Liver (tissue), 9 donors: ENCODE measurements around the gene EFCC1. TPM values are rescaled to one million over a fixed set of nuclear protein-coding genes. Genes with fewer than 3 reads are reported as not detected.

Experiments
- DNase-seq: peaks from one replicate; pipeline ENCODE4 v3.0.0-alpha.2; 2017; ENCODE audit warnings: low spot score
- H3K27ac ChIP-seq, 2 donors: one replicate each; pipeline ENCODE4 v1.7.0; 2013; ENCODE audit warnings: inconsistent platforms in 2 of 2, low read length in 2 of 2, control low read depth in 1 of 2, low read depth in 1 of 2, mild to moderate bottlenecking in 1 of 2
- H3K27me3 ChIP-seq, 4 donors: one replicate each; pipeline versions ENCODE4 v1.6.1 to v1.7.0; 2013; ENCODE audit warnings: low read length in 3 of 4, inconsistent platforms in 1 of 4, mild to moderate bottlenecking in 1 of 4, moderate library complexity in 1 of 4; ENCODE audit not compliant: control insufficient read depth in 4 of 4, insufficient read depth in 4 of 4
- H3K36me3 ChIP-seq, 4 donors: one replicate each; pipeline versions ENCODE4 v1.6.1 to v1.7.0; 2013; ENCODE audit warnings: low read length in 3 of 4, mild to moderate bottlenecking in 3 of 4, low read depth in 1 of 4, moderate library complexity in 1 of 4; ENCODE audit not compliant: control insufficient read depth in 4 of 4, insufficient read depth in 3 of 4
- H3K4me1 ChIP-seq, 4 donors: one replicate each; pipeline versions ENCODE4 v1.6.1 to v1.7.0; 2013; ENCODE audit warnings: low read length in 3 of 4, mild to moderate bottlenecking in 3 of 4, moderate library complexity in 1 of 4; ENCODE audit not compliant: control insufficient read depth in 4 of 4, insufficient read depth in 4 of 4
- H3K4me3 ChIP-seq, 3 donors: one replicate each; pipeline versions ENCODE4 v1.6.1 to v1.7.0; 2013; ENCODE audit warnings: low read length in 3 of 3, control low read depth in 1 of 3, low read depth in 1 of 3, mild to moderate bottlenecking in 1 of 3
- H3K9ac ChIP-seq, 2 donors: one replicate each; pipeline ENCODE4 v1.7.0; 2013; ENCODE audit warnings: low read length in 2 of 2, mild to moderate bottlenecking in 2 of 2, moderate library complexity in 2 of 2, control low read depth in 1 of 2, low read depth in 1 of 2
- H3K9me3 ChIP-seq, 4 donors: one replicate each; pipeline versions ENCODE4 v1.6.1 to v1.7.0; 2013; ENCODE audit warnings: low read length in 3 of 4; ENCODE audit not compliant: control insufficient read depth in 4 of 4
- ATF3 ChIP-seq: IDR thresholded peaks from 2 replicates; pipeline ENCODE4 v1.6.1; 2016; ENCODE audit warnings: antibody characterized with exemption
- GABPA ChIP-seq, 2 donors: IDR thresholded peaks in 1 of 2; conservative IDR thresholded peaks in 1 of 2; 2 replicates each; pipeline ENCODE4 v1.6.1; 2016; ENCODE audit warnings: antibody characterized with exemption in 2 of 2, mild to moderate bottlenecking in 1 of 2, moderate library complexity in 1 of 2
- HNF4A ChIP-seq, 2 donors: conservative IDR thresholded peaks; 2 replicates each; pipeline ENCODE4 v1.6.1; 2016; ENCODE audit warnings: antibody characterized with exemption in 2 of 2, mild to moderate bottlenecking in 2 of 2
- HNF4G ChIP-seq: IDR thresholded peaks from 2 replicates; pipeline ENCODE4 v1.6.1; 2016; ENCODE audit warnings: antibody characterized with exemption
- JUND ChIP-seq, 2 donors: IDR thresholded peaks; 2 replicates each; pipeline ENCODE4 v1.6.1; 2016; ENCODE audit warnings: antibody characterized with exemption in 2 of 2
- MAX ChIP-seq: IDR thresholded peaks from 2 replicates; pipeline ENCODE4 v1.6.1; 2016; ENCODE audit warnings: antibody characterized with exemption
- NR2F2 ChIP-seq: IDR thresholded peaks from 2 replicates; pipeline ENCODE4 v1.6.1; 2016; ENCODE audit warnings: antibody characterized with exemption
- RAD21 ChIP-seq, 2 donors: IDR thresholded peaks; 2 replicates each; pipeline ENCODE4 v1.6.1; 2016; ENCODE audit warnings: antibody characterized with exemption in 2 of 2, mild to moderate bottlenecking in 2 of 2
- REST ChIP-seq: IDR thresholded peaks from 2 replicates; pipeline ENCODE4 v1.6.1; 2016; ENCODE audit warnings: antibody characterized with exemption, mild to moderate bottlenecking
- RXRA ChIP-seq, 2 donors: IDR thresholded peaks; 2 replicates each; pipeline ENCODE4 v1.6.1; 2017 to 2018; ENCODE audit warnings: antibody characterized with exemption in 2 of 2, mild to moderate bottlenecking in 1 of 2
- SP1 ChIP-seq: IDR thresholded peaks from 2 replicates; pipeline ENCODE4 v1.6.1; 2018; ENCODE audit warnings: antibody characterized with exemption, mild to moderate bottlenecking
- ZBTB33 ChIP-seq: IDR thresholded peaks from 2 replicates; pipeline ENCODE4 v1.6.1; 2016; ENCODE audit warnings: antibody characterized with exemption
- WGBS: extraction: QIAGEN DNeasy Blood & Tissue Kit; methylation state at CpG from one replicate; pipeline ENCODE4 v1.1.7; 2013; 5-methylcytosine and 5-hydroxymethylcytosine counted together
- polyA plus RNA-seq, 2 donors: library from polyadenylated mRNA; stranded (reverse) in 1 of 2; unstranded in 1 of 2; fragments of 200-250 nt in 1 of 2; fragments of >200 nt in 1 of 2; fragmentation: Nextera tagmentation in 1 of 2; extraction: Ambion mirVana in 1 of 2; gene quantifications; one replicate each; pipeline versions ENCODE4 v1.2.1 to v1.2.3, GENCODE V29; 2013 to 2015
- total RNA-seq, 2 donors: library from RNA; depleted of rRNA; stranded (reverse); fragments of >200 nt; gene quantifications; one replicate each; pipeline ENCODE4 v1.2.3, GENCODE V29; 2014
- donor health status: healthy.
- donor health status: healthy.
- donor health status: healthy.
- donor health status: healthy.
- donor health status: healthy.

The EFCC1 gene
- total and polyA plus RNA-seq, 4 donors, result 0.08 to 1.0 (median 0.24) TPM

GRCh38 chr3:129015388-129016105, 14.4 kb downstream of the EFCC1 start:
- Histone ChIP-seq H3K36me3 (no peaks in the 10 kb centered on the region), H3K4me1 (peaks cover 0 to 4% (median 0%) of the 10 kb centered on the region in 4 donors), H3K27me3 (no peaks in the 10 kb centered on the region), H3K27ac (peak overlapping the region; percentile 47 to 61), H3K9me3 (no peaks in the 10 kb centered on the region), H3K4me3 (no peak overlapping the region), H3K9ac (no peak overlapping the region)
- DNase-seq, result no peak
- TF ChIP-seq RAD21 (IDR thresholded peaks at IDR 0.05) (no peak), NR2F2 (peak; percentile 95), SP1 (peak; percentile 40)
- 66% methylated on average over 19 of the region's 19 CpGs for WGBS

- Histone ChIP-seq H3K9ac (no peak overlapping the region), H3K4me3 (no peak overlapping the region), H3K4me1 (peaks cover 0 to 4% (median 0%) of the 10 kb centered on the region in 4 donors), H3K9me3 (no peaks in the 10 kb centered on the region), H3K27me3 (no peaks in the 10 kb centered on the region), H3K36me3 (no peaks in the 10 kb centered on the region), H3K27ac (peak overlapping the region; percentile 7 to 58)
- DNase-seq, result no peak
- WGBS, result 69% methylated on average over 6 of the region's 6 CpGs
- TF ChIP-seq NR2F2, result no peak
- TF ChIP-seq ATF3, result no peak
- TF ChIP-seq ZBTB33, result no peak
- no peak for TF ChIP-seq HNF4G
- TF ChIP-seq RAD21 (IDR thresholded peaks at IDR 0.05), result no peak
- TF ChIP-seq HNF4A (conservative IDR thresholded peaks at IDR 0.05), result no peak
- no peak for TF ChIP-seq MAX
- TF ChIP-seq GABPA (IDR thresholded peaks at IDR 0.05 in 1 of 2, conservative IDR thresholded peaks at IDR 0.05 in 1 of 2), result no peak
- no peak for TF ChIP-seq JUND (IDR thresholded peaks at IDR 0.05)
- no peak for TF ChIP-seq REST
- TF ChIP-seq RXRA (IDR thresholded peaks at IDR 0.05), result no peak
Observed at GRCh38 chr3:129016356-129016719, 15.2 kb downstream of the EFCC1 start.
